NOMO-1 treated with dmso at 0.1 percent for 144 hours (cell line): ENCODE measurements around the gene NDST4.
"Not testable (repeated sequence)": the region's sequence is repeated elsewhere in the genome, so short reads cannot be mapped to it uniquely, and the experiment has no call there.

Experiments used
- DNase-seq: peaks from one replicate; lab custom pipeline; 2025; ENCODE audit not compliant: unreplicated experiment; lab: John Stamatoyannopoulos, UW

NDST4 gene

DNA sequence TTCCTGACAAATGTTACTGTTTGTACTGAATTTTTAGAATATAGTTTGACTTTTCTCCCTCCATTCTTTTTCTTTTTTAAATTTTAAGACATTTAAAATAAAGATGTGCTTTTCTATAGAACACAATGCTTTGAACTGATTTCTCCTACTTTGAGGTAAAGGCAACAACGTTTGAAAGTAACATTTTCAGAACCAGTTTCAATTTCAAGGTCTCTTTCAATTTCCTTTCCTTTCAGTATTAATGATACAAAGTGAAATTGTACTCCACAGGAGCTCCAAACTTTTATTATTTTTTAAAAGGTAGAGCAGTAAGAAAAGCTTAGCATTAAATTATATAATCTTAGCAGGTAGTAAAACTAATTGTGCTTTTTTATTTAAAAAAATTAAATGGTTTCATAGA is 54.9 kb downstream of the NDST4 start:
- no peak for DNase-seq

GRCh38 chr4:115054836-115055235 is 58.6 kb downstream of the NDST4 start:
- no peak for DNase-seq

GRCh38 chr4:115053313-115053712 is 60.1 kb downstream of the NDST4 start:
- no peak for DNase-seq

GRCh38 chr4:115042496-115042895 is 70.9 kb downstream of the NDST4 start:
- DNase-seq, result no peak

DNA sequence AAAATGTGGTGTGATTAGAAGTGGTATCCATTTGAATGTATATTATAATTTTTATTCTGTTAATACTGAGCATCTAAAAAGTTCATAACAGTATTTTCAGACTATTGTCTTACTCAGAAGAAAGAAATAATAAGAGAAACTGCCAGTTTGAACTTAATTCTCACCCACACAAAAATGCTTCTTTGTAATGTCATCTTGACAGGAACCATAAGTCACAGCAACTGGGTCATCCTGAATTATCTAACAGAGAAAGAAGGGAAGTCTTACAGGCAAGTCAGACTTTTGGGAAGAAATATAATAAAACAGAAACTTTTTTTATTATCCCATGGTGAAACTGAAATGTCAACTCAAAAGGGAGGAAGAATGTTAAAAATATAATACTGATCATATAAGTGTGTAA is 83.1 kb downstream of the NDST4 start:
- DNase-seq, result no peak

DNA sequence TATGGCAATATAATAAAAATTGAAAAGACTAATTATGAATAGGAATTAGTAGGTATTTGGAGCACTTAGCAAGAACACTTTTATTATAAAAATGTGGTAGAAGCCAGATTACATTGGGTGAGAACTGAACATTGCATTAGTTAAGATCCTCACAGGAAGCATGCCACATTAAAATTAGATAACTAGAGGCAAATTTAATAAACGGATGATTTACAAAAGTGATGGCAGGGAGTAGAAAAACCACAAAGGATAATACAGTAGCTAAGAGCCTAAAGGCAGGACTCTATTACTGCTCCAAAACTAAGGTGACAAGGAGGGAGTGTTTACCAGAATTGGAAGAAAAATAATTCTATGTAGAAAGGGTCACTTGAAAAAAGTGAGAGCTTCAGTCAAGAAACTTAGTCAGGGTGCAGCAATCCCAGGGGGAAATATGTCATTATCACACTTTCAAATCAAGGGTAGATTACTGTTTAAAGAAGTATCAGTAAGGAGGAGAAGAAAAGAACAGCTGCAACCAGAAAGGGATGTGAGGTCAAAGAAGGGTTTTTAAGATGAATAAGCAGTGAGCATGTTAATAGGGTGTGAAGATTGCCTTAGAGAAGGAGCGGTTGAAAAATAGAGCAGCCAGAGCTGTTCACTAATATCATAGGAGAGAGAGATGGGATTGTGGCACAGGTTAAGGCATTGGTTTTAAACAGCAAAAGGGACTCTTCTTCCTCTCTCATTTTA is 84.6 kb downstream of the NDST4 start:
- DNase-seq, result no peak

- no peak for DNase-seq
Observed at GRCh38 chr4:114999880-115000279, 113.5 kb downstream of the NDST4 start.

- no peak for DNase-seq
Observed at GRCh38 chr4:114998316-114998715, 115.1 kb downstream of the NDST4 start.

DNA sequence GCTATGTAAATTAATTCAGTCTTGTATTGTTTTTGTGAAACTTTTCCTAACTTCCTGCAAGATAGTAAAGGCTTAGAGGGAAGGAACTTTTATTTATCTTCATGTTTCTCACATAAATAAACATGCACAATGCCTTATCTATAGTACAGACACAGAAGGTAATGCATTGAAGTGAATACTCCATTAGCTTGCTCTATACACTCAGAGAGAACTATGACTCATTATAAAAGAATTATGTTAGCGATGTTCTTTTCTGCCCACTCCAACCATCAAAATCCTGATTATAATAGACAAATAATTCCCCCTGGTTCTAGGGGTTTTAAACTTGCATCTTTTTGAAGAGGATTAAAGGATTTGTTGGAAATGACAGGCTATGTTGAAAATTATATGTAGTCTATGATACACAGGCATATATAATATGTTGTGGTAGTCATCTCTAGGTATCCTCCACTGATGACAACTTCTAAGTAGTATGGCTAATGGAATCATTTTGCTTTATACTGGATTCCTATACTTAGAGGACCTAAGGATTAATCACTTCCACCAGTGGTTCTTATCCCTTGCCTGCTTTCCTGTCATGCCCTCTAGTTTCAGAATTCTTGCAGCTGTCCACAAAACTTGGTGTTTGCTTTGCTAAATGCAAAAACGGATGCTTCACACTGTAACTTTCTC is 115.7 kb downstream of the NDST4 start:
- no peak for DNase-seq

GRCh38 chr4:114986133-114986532 is 127.3 kb downstream of the NDST4 start:
- DNase-seq, result no peak

- DNase-seq, result no peak
Observed at GRCh38 chr4:114980932-114981708, 132.3 kb downstream of the NDST4 start.

- DNase-seq, result not testable (repeated sequence)
Observed at GRCh38 chr4:114980399-114980798, 133.0 kb downstream of the NDST4 start.

- DNase-seq, result no peak
Observed at GRCh38 chr4:114976901-114977300, 136.5 kb downstream of the NDST4 start.

GRCh38 chr4:114964026-114964425 is 149.4 kb downstream of the NDST4 start:
- no peak for DNase-seq

DNA sequence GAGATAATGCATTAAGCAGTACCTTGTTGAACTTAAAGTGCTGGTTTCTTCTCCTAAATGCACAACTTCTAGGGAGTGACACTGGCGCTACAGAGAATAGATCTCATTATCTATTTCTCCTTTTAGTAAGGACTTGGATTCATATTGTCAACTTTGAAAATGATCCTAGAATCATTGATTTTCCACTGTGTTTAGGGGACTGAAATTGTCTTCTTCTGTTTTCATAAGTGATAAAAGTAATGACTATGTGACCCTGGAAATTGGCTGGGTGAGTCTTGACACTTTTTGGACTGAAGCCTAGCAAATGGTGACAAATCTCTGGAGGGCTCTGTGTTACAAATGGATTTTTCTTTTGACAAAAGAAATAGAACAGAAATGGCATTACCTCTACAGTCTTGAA is 167.8 kb downstream of the NDST4 start:
- DNase-seq, result no peak

- DNase-seq, result no peak
Observed at GRCh38 chr4:114941503-114941902, 171.9 kb downstream of the NDST4 start.

DNA sequence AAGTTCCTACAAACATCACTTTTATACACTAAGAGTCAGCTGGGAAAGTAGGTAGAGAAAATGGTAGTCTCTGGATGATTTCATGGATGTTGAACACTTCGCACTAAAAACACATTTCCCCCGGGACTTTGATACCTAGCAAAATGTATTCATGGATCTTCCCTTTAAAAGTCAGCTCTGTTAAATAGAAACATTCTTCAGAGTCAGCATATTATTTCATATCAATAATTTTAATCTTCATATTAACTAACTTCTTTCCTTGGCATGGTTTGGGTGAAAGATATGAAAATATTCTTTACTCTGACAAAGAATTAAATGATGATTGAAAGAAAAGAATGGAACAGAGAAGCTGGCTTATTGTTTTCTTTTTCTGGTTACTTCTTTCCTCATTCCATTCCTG is 185.5 kb downstream of the NDST4 start:
- no peak for DNase-seq

DNA sequence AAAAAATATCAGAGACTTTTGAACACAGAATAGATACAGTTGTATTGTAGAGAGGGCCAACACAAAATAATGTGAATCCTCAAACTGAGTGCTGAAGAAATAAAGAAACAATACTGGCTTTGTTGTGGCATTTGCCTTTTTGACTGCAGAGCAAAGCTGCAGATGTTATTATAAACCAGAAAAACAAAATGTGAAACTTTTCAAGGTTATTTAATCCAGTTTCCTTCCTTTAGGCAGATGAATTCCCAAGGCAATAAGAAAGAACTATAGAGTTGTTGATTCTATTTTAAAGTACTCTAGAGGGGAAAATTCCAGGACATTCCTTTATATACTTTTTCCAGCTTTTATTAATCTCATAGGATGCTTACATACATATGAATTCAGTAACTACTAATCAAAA is 186.8 kb downstream of the NDST4 start:
- DNase-seq, result no peak

DNA sequence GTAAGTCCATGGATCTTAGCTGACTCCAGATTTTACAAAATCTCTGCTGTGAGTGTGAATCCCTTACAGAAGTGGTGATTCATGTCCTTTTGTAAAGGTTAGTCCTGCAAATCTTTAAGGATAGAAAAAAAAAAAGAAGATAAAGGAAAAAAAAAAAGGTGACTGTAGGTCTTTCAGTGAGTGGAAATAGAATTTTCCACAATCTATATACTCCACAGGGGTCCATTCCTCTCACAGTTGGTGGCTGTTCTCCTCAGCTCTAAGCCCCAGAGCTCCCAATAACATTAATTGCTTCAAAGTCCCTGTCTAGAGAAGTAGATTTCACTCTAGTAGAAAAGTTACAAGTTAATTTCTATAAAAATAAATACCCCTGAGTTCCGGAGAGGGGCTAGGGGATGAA is 189.1 kb downstream of the NDST4 start:
- no peak for DNase-seq

- DNase-seq, result no peak
Observed at GRCh38 chr4:114922592-114922933, 190.9 kb downstream of the NDST4 start.

DNA sequence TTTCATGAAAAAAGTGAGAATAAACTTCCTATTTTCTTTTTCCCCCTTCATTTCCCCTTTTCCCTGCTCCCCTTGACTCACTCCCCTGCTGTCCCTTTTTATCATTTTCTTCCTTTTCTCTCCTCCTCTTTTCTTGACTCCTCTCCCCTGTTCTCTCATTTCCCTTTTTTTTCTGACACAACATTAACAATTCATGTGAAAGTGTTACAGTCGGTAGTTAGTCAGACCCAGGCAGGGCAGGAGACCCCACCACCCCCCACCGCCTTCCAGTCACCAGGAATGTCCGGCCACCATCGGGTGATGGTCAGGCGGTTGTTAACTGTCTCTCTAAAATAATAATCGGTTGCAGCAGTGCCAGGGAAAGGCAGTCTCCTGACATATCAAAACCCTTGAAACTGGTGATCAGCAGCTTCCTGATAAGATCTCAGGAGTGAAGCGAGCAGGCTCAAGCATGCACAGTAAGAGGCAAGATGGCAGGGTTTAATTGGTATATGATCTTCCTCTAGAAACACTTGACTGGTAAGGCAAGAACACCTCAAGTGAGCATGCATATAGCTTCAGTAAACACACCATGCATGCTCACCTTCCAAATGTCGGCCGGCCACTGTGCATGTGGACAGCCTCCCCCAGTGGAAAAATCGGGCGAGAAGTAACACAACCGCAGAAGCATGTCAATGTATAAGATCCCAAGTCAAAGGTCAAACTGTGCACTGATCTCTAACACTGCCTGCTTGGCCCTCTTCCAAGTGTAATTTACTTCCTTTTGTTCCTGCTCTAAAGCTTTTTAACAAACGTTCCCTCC is 191.4 kb downstream of the NDST4 start:
- DNase-seq, result peak; percentile 18
